Measurements from ENCODE around the gene RPA3. TPM values are rescaled to one million over a fixed set of nuclear protein-coding genes. Genes with fewer than 3 reads are reported as not detected.
A peak's percentile ranks its signal among the peaks of the same experiment; 100 is the strongest.

RPA3 gene
- total and polyA plus RNA-seq, 7 experiments from 2014 or later = 20.0 to 96.9 (median 28.1) TPM

DNA sequence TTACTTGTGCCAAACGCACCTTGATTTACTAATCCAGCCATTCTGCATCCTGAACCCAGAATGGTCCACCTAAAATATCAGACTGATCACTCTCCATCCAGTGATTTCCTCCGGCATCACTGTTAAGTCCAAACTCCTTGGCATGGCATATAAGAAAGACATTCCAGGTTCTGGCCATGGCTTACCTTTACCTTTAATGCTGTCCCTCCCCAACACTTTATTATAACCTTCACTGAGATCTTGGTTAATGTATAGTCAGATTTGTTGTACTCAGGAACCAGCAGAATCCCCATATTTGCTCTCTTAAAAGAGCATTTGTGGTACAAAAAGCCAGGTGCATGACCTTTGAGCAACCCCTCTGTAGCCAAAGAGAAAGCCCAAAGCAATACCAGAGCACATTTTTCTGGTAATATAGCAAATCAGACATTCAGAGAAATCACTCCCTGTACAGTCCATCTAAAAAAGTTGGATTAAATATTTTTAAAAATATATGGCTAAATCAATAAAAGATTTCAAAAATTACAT lies 67.7 kb downstream of the RPA3 start:
- peaks cover under 1 to 15% (median 10%) of the 10 kb centered on the region in 5 donors for H3K36me3 Mint-ChIP-seq

DNA sequence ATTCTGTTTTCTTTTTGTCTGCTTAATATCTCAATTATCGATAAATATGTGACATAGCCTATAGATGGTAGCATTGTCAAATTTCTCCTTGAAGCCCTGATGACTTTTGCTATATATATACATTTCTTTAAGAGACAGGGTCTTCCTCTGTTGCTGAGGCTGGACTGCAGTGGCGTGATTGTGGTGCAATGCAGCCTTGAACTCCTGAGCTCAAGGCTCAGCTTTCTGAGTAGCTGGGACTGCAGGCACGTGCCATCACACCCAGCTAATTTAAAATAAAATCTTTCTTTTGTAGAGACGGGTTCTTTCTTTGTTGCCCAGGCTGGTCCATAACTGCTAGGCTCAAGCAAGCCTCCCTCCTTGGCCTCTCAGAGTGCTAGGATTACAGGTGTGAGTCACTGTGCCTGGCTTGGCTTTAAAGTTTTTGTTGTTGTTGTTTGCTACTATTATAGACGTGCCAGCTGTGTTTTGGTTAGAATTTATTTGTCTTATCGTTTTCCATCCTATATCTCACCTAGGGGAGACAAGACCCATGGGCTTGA lies 70.8 kb downstream of the RPA3 start:
- H3K4me3 Mint-ChIP-seq = peak overlapping the region in 1 of 10 donors; percentile 19
- H3K36me3 Mint-ChIP-seq = peaks cover 5 to 38% (median 31%) of the 10 kb centered on the region in 5 donors
- Histone ChIP-seq H3K4me1 (ENCODE audit: control insufficient read depth in 2 of 2, insufficient read depth in 2 of 2, low read length in 2 of 2) (peaks cover 0 to 5% of the 10 kb centered on the region in 2 donors), H3K36me3 (ENCODE audit: control insufficient read depth in 2 of 3, insufficient read depth in 3 of 3, low read length in 3 of 3) (peaks cover 0 to 4% (median 0%) of the 10 kb centered on the region in 3 experiments), H3K4me3 (ENCODE audit: low read length) (no peak overlapping the region), H3K9me3 (ENCODE audit: control insufficient read depth in 2 of 3, low read length in 3 of 3) (no peaks in the 10 kb centered on the region), H3K27me3 (ENCODE audit: control insufficient read depth in 2 of 2, insufficient read depth in 2 of 2, low read length in 2 of 2) (no peaks in the 10 kb centered on the region), H3K27ac (ENCODE audit: low read depth, low read length) (no peak overlapping the region)
- peaks cover 0 to 2% (median 0%) of the 10 kb centered on the region in 11 donors for H3K9me3 Mint-ChIP-seq
- no peaks in the 10 kb centered on the region for H3K27me3 Mint-ChIP-seq
- POLR2A ChIA-PET = no interaction called here
- CTCF ChIA-PET = no interaction called here
- ATAC-seq (no peak), DNase-seq (no peak)
- intact Hi-C loops (cut with micrococcal nuclease) = no loop called here
- peak overlapping the region in 1 of 9 donors; percentile 41 for H3K27ac Mint-ChIP-seq
- H3K4me1 Mint-ChIP-seq = peaks cover 22 to 89% (median 82%) of the 10 kb centered on the region in 7 donors

More for the DNA sequence above, 67.7 kb downstream of the RPA3 start:
- Histone ChIP-seq H3K27ac (ENCODE audit: low read depth, low read length) (no peak overlapping the region), H3K27me3 (ENCODE audit: control insufficient read depth in 2 of 2, insufficient read depth in 2 of 2, low read length in 2 of 2) (no peaks in the 10 kb centered on the region), H3K4me3 (ENCODE audit: low read length) (no peak overlapping the region), H3K4me1 (ENCODE audit: control insufficient read depth in 2 of 2, insufficient read depth in 2 of 2, low read length in 2 of 2) (peaks cover 0 to 5% of the 10 kb centered on the region in 2 donors), H3K36me3 (ENCODE audit: control insufficient read depth in 2 of 3, insufficient read depth in 3 of 3, low read length in 3 of 3) (no peaks in the 10 kb centered on the region), H3K9me3 (ENCODE audit: control insufficient read depth in 2 of 3, low read length in 3 of 3) (no peaks in the 10 kb centered on the region)
- no peaks in the 10 kb centered on the region for H3K9me3 Mint-ChIP-seq
- ChIA-PET CTCF (no interaction called here), POLR2A (no interaction called here)
- H3K27me3 Mint-ChIP-seq = no peaks in the 10 kb centered on the region
- no peak overlapping the region for H3K27ac Mint-ChIP-seq
- ATAC-seq (no peak), DNase-seq (no peak)
- no peak overlapping the region for H3K4me3 Mint-ChIP-seq
- intact Hi-C loops (cut with micrococcal nuclease) = no loop called here
- peaks cover 21 to 80% (median 69%) of the 10 kb centered on the region in 7 donors for H3K4me1 Mint-ChIP-seq

- no peak overlapping the region for H3K27ac ChIP-seq (ENCODE audit: low read depth, low read length)
- peak overlapping the region in 8 of 9 donors; percentile 97 to 99 (median 98) for H3K27ac Mint-ChIP-seq
- peaks cover 41 to 79% (median 67%) of the 10 kb centered on the region in 7 donors for H3K4me1 Mint-ChIP-seq
- ChIA-PET CTCF (interaction anchor here (1.1 kb wide), 1 partner anchor 122 kb away, joined by 6 read pairs; no protein-coding TSS in a partner anchor), POLR2A (interaction anchor here (0.5 to 2.9 kb wide), 6 partner anchors 33 to 911 kb away, joined by 3 to 37 read pairs (median 6); partner anchors contain the start of gene GLCCI1)
- H3K27me3 Mint-ChIP-seq = no peaks in the 10 kb centered on the region
- no peaks in the 10 kb centered on the region for H3K9me3 ChIP-seq (ENCODE audit: control insufficient read depth in 2 of 3, low read length in 3 of 3)
- peaks cover 0 to 5% (median 0%) of the 10 kb centered on the region in 11 donors for H3K9me3 Mint-ChIP-seq
- H3K4me3 ChIP-seq (ENCODE audit: low read length) = peak overlapping the region; percentile 79
- H3K27me3 ChIP-seq (ENCODE audit: control insufficient read depth in 2 of 2, insufficient read depth in 2 of 2, low read length in 2 of 2) = no peaks in the 10 kb centered on the region
- ATAC-seq (no peak), DNase-seq (no peak)
- peaks cover 0 to 4% (median 4%) of the 10 kb centered on the region in 3 experiments for H3K36me3 ChIP-seq (ENCODE audit: control insufficient read depth in 2 of 3, insufficient read depth in 3 of 3, low read length in 3 of 3)
- peaks cover 14 to 19% of the 10 kb centered on the region in 2 donors for H3K4me1 ChIP-seq (ENCODE audit: control insufficient read depth in 2 of 2, insufficient read depth in 2 of 2, low read length in 2 of 2)
- peak overlapping the region; percentile 90 to 98 (median 96) for H3K4me3 Mint-ChIP-seq
- peaks cover 5 to 42% (median 34%) of the 10 kb centered on the region in 5 donors for H3K36me3 Mint-ChIP-seq
- intact Hi-C loops (cut with micrococcal nuclease) = no loop called here
These were observed 76.3 kb downstream of the RPA3 start for GRCh38 chr7:7642081-7642480.

GRCh38 chr7:7641129-7641663 lies 77.2 kb downstream of the RPA3 start:
- Mint-ChIP-seq H3K9me3 (peaks cover 0 to 5% (median 0%) of the 10 kb centered on the region in 11 donors), H3K4me3 (peak overlapping the region; percentile 90 to 98 (median 96)), H3K4me1 (peaks cover 37 to 73% (median 59%) of the 10 kb centered on the region in 7 donors), H3K27ac (peak overlapping the region; percentile 97 to 99 (median 98)), H3K36me3 (peaks cover 5 to 39% (median 28%) of the 10 kb centered on the region in 5 donors), H3K27me3 (no peaks in the 10 kb centered on the region)
- ATAC-seq = peak; percentile 7
- intact Hi-C loops (cut with micrococcal nuclease) = loop anchor here in 1 of 2 donors (2.0 kb wide), 2 partner anchors 40 to 1192 kb away; no protein-coding TSS in a partner anchor
- Histone ChIP-seq H3K4me3 (ENCODE audit: low read length) (peak overlapping the region; percentile 79), H3K36me3 (ENCODE audit: control insufficient read depth in 2 of 3, insufficient read depth in 3 of 3, low read length in 3 of 3) (peaks cover 0 to 4% (median 4%) of the 10 kb centered on the region in 3 experiments), H3K4me1 (ENCODE audit: control insufficient read depth in 2 of 2, insufficient read depth in 2 of 2, low read length in 2 of 2) (peaks cover 14 to 19% of the 10 kb centered on the region in 2 donors), H3K9me3 (ENCODE audit: control insufficient read depth in 2 of 3, low read length in 3 of 3) (no peaks in the 10 kb centered on the region), H3K27me3 (ENCODE audit: control insufficient read depth in 2 of 2, insufficient read depth in 2 of 2, low read length in 2 of 2) (no peaks in the 10 kb centered on the region), H3K27ac (ENCODE audit: low read depth, low read length) (peak overlapping the region; percentile 98)
- ChIA-PET CTCF (interaction anchor here (1.3 kb wide), 1 partner anchor 40 kb away, joined by 3 read pairs; no protein-coding TSS in a partner anchor), POLR2A (interaction anchor here (0.6 to 2.9 kb wide), 17 partner anchors 8 to 550 kb away, joined by 3 to 37 read pairs (median 4); partner anchors contain the start of gene GLCCI1)
- peak in 1 of 9 donors; percentile 8 for DNase-seq

DNA sequence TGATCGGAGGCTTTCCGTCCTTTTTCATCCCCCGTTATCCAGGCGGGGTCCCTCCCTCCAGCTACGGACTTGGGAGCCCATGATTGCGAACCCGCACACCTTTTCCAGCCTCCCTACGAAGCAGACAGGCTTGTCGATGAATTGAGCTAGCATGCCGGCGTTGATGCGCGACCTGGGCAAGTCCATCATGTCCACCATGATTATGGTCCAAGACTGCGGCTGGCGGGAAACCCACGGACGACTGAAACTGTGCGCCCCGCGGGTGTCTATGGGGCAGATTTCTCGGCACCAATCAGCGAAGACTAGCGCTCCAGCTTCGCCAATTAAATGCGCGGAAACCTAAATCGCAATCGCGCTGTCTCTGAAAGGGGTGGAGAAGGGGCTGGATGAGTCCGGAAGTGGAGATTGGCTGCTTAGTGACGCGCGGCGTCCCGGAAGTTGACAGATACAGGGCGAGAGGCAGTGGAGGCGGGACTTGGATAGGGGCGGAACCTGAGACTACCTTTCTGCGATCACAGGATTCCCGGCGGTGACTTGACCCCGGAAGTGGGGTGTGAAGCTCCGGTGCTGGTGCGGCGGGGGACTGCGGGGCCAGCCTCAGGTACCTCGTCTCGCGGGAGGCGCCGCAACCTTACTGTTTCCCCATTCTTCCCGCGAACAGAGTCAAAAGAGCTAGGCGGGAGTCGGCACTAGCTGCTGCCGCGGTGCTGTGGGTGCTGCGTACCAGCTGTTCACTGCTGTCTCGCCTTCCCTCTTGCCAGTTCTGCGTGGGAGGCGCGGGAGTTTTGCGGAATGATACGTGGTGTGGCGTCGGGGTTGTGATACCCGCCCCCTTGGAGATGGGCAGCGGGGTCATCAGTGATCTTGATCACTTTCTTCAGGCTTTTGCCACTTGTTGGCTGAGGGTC lies 77.9 kb downstream of the RPA3 start, which contains the start of gene UMAD1:
TSS of gene UMAD1 (plus strand) at position 532 of the 908 bp plus-strand sequence. CDS start 32,620 bp downstream, outside the sequence.
- DNase-seq = peak; percentile 86 to 100 (median 99)
- intact Hi-C loops (cut with micrococcal nuclease) = loop anchor here (1.0 to 2.0 kb wide), 12 partner anchors 40 to 1192 kb away; partner anchors contain the start of genes C1GALT1 (in 2 of the 2), GLCCI1 (in 2 of the 2) and MIOS (in 1 of the 2)
- ChIA-PET CTCF (interaction anchor here (0.8 to 1.5 kb wide), 3 partner anchors 41 to 125 kb away, joined by 3 to 5 read pairs (median 3); no protein-coding TSS in a partner anchor), POLR2A (interaction anchor here (0.6 to 2.9 kb wide), 26 partner anchors 9 to 551 kb away, joined by 3 to 37 read pairs (median 4); partner anchors contain the start of gene GLCCI1)
- no peaks in the 10 kb centered on the region for H3K27me3 ChIP-seq (ENCODE audit: control insufficient read depth in 2 of 2, insufficient read depth in 2 of 2, low read length in 2 of 2)
- Mint-ChIP-seq H3K27ac (peak within 1 kb of the TSS; percentile 97 to 99 (median 98)), H3K36me3 (peaks cover 1 to 37% (median 21%) of the 10 kb centered on the region in 5 donors), H3K9me3 (peaks cover 0 to 5% (median 0%) of the 10 kb centered on the region in 11 donors), H3K4me3 (peak within 1 kb of the TSS; percentile 90 to 98 (median 96)), H3K4me1 (peaks cover 31 to 67% (median 55%) of the 10 kb centered on the region in 7 donors), H3K27me3 (no peaks in the 10 kb centered on the region)
- H3K27ac ChIP-seq (ENCODE audit: low read depth, low read length) = peak within 1 kb of the TSS; percentile 98
- no peaks in the 10 kb centered on the region for H3K9me3 ChIP-seq (ENCODE audit: control insufficient read depth in 2 of 3, low read length in 3 of 3)
- ATAC-seq = peak; percentile 97
- H3K4me3 ChIP-seq (ENCODE audit: low read length) = peak within 1 kb of the TSS; percentile 79
- H3K4me1 ChIP-seq (ENCODE audit: control insufficient read depth in 2 of 2, insufficient read depth in 2 of 2, low read length in 2 of 2) = peaks cover 14 to 19% of the 10 kb centered on the region in 2 donors
- peaks cover 0 to 9% (median 4%) of the 10 kb centered on the region in 3 experiments for H3K36me3 ChIP-seq (ENCODE audit: control insufficient read depth in 2 of 3, insufficient read depth in 3 of 3, low read length in 3 of 3)

Measured in naive thymus-derived CD4-positive, alpha-beta T cell (primary cell).